A549 treated with DMSO at 1 μM for 4 hours (cell line): ENCODE measurements around the gene ZNF234. TPM values are rescaled to one million over a fixed set of nuclear protein-coding genes. Genes with fewer than 3 reads are reported as not detected.

Experiments used
- total RNA-seq: library from RNA; stranded (reverse); fragments of 200-300 nt; extraction: Qiagen RNA extraction; gene quantifications from 5 replicates; pipeline ENCODE4 v1.2.3, GENCODE V29; 2022; ENCODE audit warnings: low read depth

Gene ZNF234
- 1.8 to 3.3 TPM (median 2.7 TPM) in 5 replicates for total RNA-seq

GRCh38 chr19:44141191-44142058, at the start of gene ZNF234:
Gene ZNF234, plus strand, starts transcription at chr19:44141554. Its CDS starts 3,079 bp downstream, at chr19:44144633.

GRCh38 chr19:44093931-44094765, 47.2 kb upstream of the ZNF234 start, which contains the start of gene ZNF224:
Gene ZNF224, plus strand, starts transcription at chr19:44094361. Its CDS starts 3,513 bp downstream, at chr19:44097874.

GRCh38 chr19:44113138-44113783, 28.1 kb upstream of the ZNF234 start, which contains the start of gene ZNF225:
Gene ZNF225, plus strand, starts transcription at chr19:44113399. Its CDS starts 2,429 bp downstream, at chr19:44115828.

GRCh38 chr19:44164673-44165512, 23.5 kb downstream of the ZNF234 start, which contains the start of gene ZNF226:
Gene ZNF226, plus strand, starts transcription at chr19:44165100. Its CDS starts 4,981 bp downstream, at chr19:44170081.

Other genes starting within 250 kb of the ZNF234 start
- gene ZNF45, start 206.3 kb upstream of the ZNF234 start, total RNA-seq, result 9.6 to 13.0 TPM (median 11.3 TPM) in 5 replicates
- 0.49 to 1.4 TPM (median 0.67 TPM) in 5 replicates for gene ZNF221, start 190.3 kb upstream of the ZNF234 start, total RNA-seq
- 2.4 to 3.5 TPM (median 3.1 TPM) in 5 replicates for gene ZNF155, start 157.4 kb upstream of the ZNF234 start, total RNA-seq
- 2.4 to 3.6 TPM (median 3.1 TPM) in 5 replicates for gene ZNF230, start 138.6 kb upstream of the ZNF234 start, total RNA-seq
- 3.5 to 4.7 TPM (median 4.0 TPM) in 5 replicates for gene ZNF222, start 116.2 kb upstream of the ZNF234 start, total RNA-seq
- 1.9 to 3.3 TPM (median 2.5 TPM) in 5 replicates for gene ZNF223, start 89.5 kb upstream of the ZNF234 start, total RNA-seq
- 0.34 to 0.71 TPM (median 0.57 TPM) in 5 replicates for gene ZNF284, start 69.4 kb upstream of the ZNF234 start, total RNA-seq
- gene ZNF224, start 47.2 kb upstream of the ZNF234 start, total RNA-seq, result 10.1 to 16.3 TPM (median 11.4 TPM) in 5 replicates
- 2.8 to 3.4 TPM (median 3.1 TPM) in 5 replicates for gene ZNF225, start 28.2 kb upstream of the ZNF234 start, total RNA-seq
- 18.2 to 24.9 TPM (median 21.5 TPM) in 5 replicates for gene ZNF226, start 23.5 kb downstream of the ZNF234 start, total RNA-seq
- 9.7 to 13.0 TPM (median 12.0 TPM) in 5 replicates for gene ZNF227, start 71.0 kb downstream of the ZNF234 start, total RNA-seq
- gene ZNF233, start 118.3 kb downstream of the ZNF234 start, total RNA-seq, result 0.37 to 0.63 TPM (median 0.52 TPM) in 5 replicates
- gene ZNF235, start 163.5 kb downstream of the ZNF234 start, total RNA-seq, result 3.0 to 3.5 TPM (median 3.1 TPM) in 5 replicates
- gene ZNF112, start 215.1 kb downstream of the ZNF234 start, total RNA-seq, result 1.7 to 2.5 TPM (median 2.1 TPM) in 5 replicates